ENCODE results near the gene RAD51B.
A peak's percentile ranks its signal among the peaks of the same experiment; 100 is the strongest.

Gene RAD51B

GRCh38 chr14:68684466-68685418 lies 865.2 kb downstream of the RAD51B start:
- no peak for TF ChIP-seq GABPA (IDR thresholded peaks at IDR 0.05; ENCODE audit: low read depth)
- no peak for TF ChIP-seq POLR2AphosphoS5 (IDR thresholded peaks at IDR 0.05; ENCODE audit: low read depth)
- no peak for TF ChIP-seq REST (IDR thresholded peaks at IDR 0.05; ENCODE audit: insufficient replicate concordance, low read depth)
- TF ChIP-seq SPI1 (IDR thresholded peaks at IDR 0.05; ENCODE audit: borderline replicate concordance, low read depth): no peak
- no peak for TF ChIP-seq CTCF (IDR thresholded peaks at IDR 0.05; ENCODE audit: insufficient read depth, low read length)
- no peak overlapping the region for H3K4me3 ChIP-seq (replicated peaks; ENCODE audit: insufficient read depth, low read length)
- peak overlapping the region; percentile 81; the same call in 1 of the 2 replicates for H3K27ac ChIP-seq (replicated peaks)
- no peaks in the 10 kb centered on the region for H3K27me3 ChIP-seq (ENCODE audit: insufficient read depth, poor library complexity, severe bottlenecking)
- DNase-seq (ENCODE audit: low read depth in 1 of 2, low spot score in 1 of 2): no peak

GRCh38 chr14:68685419-68686204 lies 866.0 kb downstream of the RAD51B start:
- H3K27ac ChIP-seq (replicated peaks): 0 out of 2 replicates have a peak overlapping the region, but pooled peaks have one; percentile 21
- DNase-seq (ENCODE audit: low read depth in 1 of 2, low spot score in 1 of 2): peak in 1 of 2 experiments; percentile 30
- TF ChIP-seq SPI1 (IDR thresholded peaks at IDR 0.05; ENCODE audit: borderline replicate concordance, low read depth): peak; percentile 17; the same call in 1 of the 2 replicates
- TF ChIP-seq GABPA (IDR thresholded peaks at IDR 0.05; ENCODE audit: low read depth): no peak
- no peak overlapping the region for H3K4me3 ChIP-seq (replicated peaks; ENCODE audit: insufficient read depth, low read length)
- H3K27me3 ChIP-seq (ENCODE audit: insufficient read depth, poor library complexity, severe bottlenecking): no peaks in the 10 kb centered on the region

- no peak for DNase-seq (ENCODE audit: low read depth in 1 of 2, low spot score in 1 of 2)
- TF ChIP-seq GABPA (IDR thresholded peaks at IDR 0.05; ENCODE audit: low read depth) (no peak), POLR2AphosphoS5 (IDR thresholded peaks at IDR 0.05; ENCODE audit: low read depth) (no peak), REST (IDR thresholded peaks at IDR 0.05; ENCODE audit: insufficient replicate concordance, low read depth) (no peak), CTCF (IDR thresholded peaks at IDR 0.05; ENCODE audit: insufficient read depth, low read length) (no peak), SPI1 (IDR thresholded peaks at IDR 0.05; ENCODE audit: borderline replicate concordance, low read depth) (no peak)
- Histone ChIP-seq H3K4me3 (replicated peaks; ENCODE audit: insufficient read depth, low read length) (no peak overlapping the region), H3K27ac (replicated peaks) (no peak overlapping the region), H3K27me3 (ENCODE audit: insufficient read depth, poor library complexity, severe bottlenecking) (no peaks in the 10 kb centered on the region)
These were observed 866.6 kb downstream of the RAD51B start for GRCh38 chr14:68686205-68686465.

- DNase-seq (ENCODE audit: low read depth in 1 of 2, low spot score in 1 of 2): no peak
- Histone ChIP-seq H3K27me3 (ENCODE audit: insufficient read depth, poor library complexity, severe bottlenecking) (no peaks in the 10 kb centered on the region), H3K4me3 (replicated peaks; ENCODE audit: insufficient read depth, low read length) (no peak overlapping the region), H3K27ac (replicated peaks) (no peak overlapping the region)
- TF ChIP-seq CTCF (IDR thresholded peaks at IDR 0.05; ENCODE audit: insufficient read depth, low read length) (no peak), REST (IDR thresholded peaks at IDR 0.05; ENCODE audit: insufficient replicate concordance, low read depth) (no peak), SPI1 (IDR thresholded peaks at IDR 0.05; ENCODE audit: borderline replicate concordance, low read depth) (no peak), GABPA (IDR thresholded peaks at IDR 0.05; ENCODE audit: low read depth) (no peak), POLR2AphosphoS5 (IDR thresholded peaks at IDR 0.05; ENCODE audit: low read depth) (no peak)
These were observed 867.1 kb downstream of the RAD51B start for GRCh38 chr14:68686724-68687123.

Data from HL-60 (cell line).